Measurements from ENCODE around the gene TLCD3A.
"Not testable (repeated sequence)": the region's sequence is repeated elsewhere in the genome, so short reads cannot be mapped to it uniquely, and the experiment has no call there.

Gene TLCD3A

DNA sequence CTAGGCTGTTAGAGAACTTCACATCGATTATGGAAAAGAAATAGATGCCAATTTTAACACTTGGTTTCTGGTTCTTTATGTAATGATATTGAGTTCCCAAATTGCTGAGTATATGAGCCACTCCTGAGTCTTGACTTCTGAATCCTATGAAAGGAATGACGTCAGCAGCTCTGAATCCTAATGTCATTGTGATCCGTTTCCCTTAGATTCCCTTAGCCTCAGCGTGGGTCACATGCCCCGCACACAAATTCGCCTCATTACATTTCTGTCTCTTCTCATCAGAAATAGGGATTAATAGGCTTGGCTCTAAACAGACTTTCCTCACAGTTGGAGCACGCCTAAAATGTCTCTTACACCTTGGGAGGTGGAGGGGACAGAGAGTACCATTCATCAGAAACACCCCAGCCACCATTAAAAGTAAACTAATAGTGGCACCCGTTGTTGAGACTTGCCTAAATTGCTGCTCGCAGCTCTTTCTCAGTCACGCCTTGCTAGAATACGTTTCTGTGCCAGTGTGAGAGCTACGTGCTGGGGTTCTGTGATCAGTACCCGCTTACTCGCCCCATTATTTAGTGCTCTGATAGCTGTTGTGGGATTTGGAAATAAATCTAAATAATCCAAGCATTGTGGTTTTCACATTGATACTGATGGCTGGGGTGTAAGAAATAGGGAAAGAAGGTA, 56.9 kb downstream of the TLCD3A start:
- no peak for DNase-seq (ENCODE audit: low read depth)

DNA sequence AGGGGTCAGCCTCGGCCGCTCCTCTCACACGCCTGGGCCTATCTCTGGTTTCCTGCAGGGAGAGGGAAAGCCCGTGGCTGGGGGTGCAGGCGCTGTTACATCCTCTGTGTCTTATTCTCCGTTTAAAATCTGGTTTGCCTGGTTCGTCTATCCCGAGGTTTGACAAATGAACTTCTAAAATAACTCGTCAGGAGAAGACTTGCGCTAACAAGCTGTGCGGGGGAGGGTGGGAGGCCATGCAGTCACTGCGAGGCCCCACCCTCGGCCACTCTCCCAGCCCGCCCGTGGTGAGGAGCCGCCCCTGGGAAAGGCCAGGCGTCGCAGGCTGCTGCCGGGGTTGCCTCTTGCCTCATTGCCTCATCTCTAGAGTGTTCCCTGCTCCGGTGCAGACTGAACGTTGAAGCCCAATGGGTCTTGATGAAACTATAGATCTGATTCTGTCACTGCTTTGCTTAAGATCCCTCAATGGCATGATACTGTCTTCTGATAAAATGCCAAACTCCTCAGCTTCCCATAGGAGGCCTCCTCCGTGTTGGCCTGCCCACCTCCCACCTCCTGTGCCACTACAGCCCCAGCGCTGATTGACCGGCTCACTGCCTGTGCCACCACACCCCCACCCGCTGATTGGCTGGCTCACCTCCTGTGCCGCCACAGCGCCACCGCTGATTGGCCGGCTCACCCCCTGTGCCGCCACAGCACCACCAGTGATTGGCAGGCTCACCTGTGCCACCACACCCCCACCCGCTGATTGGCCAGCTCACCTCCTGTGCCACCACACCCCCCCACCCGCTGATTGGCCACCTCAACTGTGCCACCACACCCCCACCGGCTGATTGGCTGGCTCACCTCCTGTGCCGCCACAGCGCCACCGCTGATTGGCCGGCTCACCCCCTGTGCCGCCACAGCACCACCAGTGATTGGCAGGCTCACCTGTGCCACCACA, 57.8 kb downstream of the TLCD3A start:
- not testable (repeated sequence) for DNase-seq (ENCODE audit: low read depth)

DNA sequence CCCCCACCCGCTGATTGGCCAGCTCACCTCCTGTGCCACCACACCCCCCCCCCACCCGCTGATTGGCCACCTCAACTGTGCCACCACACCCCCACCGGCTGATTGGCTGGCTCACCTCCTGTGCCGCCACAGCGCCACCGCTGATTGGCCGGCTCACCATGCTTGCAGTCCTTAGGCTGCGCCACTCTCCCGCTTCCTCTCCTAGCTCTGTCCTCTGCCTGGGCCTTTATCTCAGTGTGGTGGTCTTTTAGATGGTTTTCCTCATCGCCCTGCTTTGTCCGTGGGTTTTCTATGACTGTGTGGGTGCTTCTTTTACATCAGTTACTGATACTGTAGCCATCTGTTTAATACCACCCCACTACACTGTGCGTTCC, 58.5 kb downstream of the TLCD3A start:
- DNase-seq (ENCODE audit: low read depth): not testable (repeated sequence)

DNA sequence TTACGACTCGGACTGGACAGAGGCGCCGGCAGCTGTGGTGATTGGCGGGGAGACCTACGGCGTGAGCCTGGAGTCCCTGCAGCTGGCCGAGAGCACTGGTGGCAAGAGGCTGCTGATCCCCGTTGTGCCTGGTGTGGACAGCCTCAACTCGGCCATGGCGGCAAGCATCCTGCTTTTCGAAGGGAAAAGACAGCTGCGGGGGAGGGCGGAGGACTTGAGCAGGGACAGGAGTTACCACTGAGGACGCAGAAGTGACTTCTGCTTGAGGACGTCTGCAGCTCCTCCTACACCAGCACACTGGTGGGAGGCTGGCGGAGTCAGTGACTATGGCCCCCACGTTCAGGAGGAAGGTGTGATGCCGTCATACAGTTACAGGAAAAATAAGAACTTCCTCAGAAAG, 59.4 kb downstream of the TLCD3A start:
- no peak for DNase-seq (ENCODE audit: low read depth)

DNA sequence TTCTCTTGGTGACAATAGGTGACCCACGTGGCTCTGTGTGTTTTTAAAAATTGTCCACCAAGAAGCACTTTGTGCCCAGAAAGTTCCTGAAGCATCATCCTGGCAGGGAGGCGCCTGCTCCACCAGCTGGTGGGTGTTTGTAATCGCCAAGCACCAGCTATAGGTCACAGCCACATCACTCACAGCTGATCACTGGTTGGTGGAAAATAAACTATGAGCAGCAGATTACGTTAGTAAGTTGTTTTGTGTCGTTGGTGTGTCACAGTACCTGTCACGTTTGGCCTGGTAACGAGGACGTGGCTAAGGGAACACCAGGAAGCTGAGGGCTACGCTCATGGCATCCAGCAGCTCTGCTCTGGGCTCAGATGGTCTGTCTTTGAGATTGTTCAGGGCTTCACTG, 59.9 kb downstream of the TLCD3A start:
- no peak for DNase-seq (ENCODE audit: low read depth)

Measured in CMK (cell line).